WTC11 (cell line): ENCODE measurements around the gene WDR82. TPM values are rescaled to one million over a fixed set of nuclear protein-coding genes. Genes with fewer than 3 reads are reported as not detected.
A peak's percentile ranks its signal among the peaks of the same experiment; 100 is the strongest.

ENCODE experiments used
- ATAC-seq: fragments of 200-7000 bp; cut with Tn5 transposase; 2 replicates; pipeline ENCODE4 v1.10.0; 2021; ENCODE audit warnings: mild to moderate bottlenecking, moderate library complexity
- CTCF ChIA-PET: fragments of 300-600 bp; sonication (Branson Sonifier 250); formaldehyde crosslinking; loops from one replicate; lab custom pipeline; 2021; ENCODE audit warnings: antibody characterized with exemption; lab: Charles Lee
- POLR2A ChIA-PET: fragments of 350-600 bp; sonication (Branson Sonifier 250); formaldehyde crosslinking; loops from one replicate; lab custom pipeline; 2021; ENCODE audit warnings: antibody characterized with exemption; lab: Charles Lee
- DNase-seq: peaks from one replicate; pipeline ENCODE4 v3.0.0; 2021; ENCODE audit warnings: low spot score
- H3K27ac Mint-ChIP-seq: 2 replicates; pipeline ENCODE4 v1.8.0; 2021; ENCODE audit warnings: mixed read lengths
- H3K27me3 Mint-ChIP-seq: 2 replicates; pipeline ENCODE4 v1.8.0; 2021; ENCODE audit warnings: low read depth, mild to moderate bottlenecking, moderate library complexity, mixed read lengths
- H3K36me3 Mint-ChIP-seq: 2 replicates; pipeline ENCODE4 v1.8.0; 2021; ENCODE audit warnings: mixed read lengths
- H3K4me1 Mint-ChIP-seq: 2 replicates; pipeline ENCODE4 v1.8.0; 2022; ENCODE audit warnings: mixed read lengths
- H3K4me3 Mint-ChIP-seq: 2 replicates; pipeline ENCODE4 v1.8.0; 2021; ENCODE audit warnings: mild to moderate bottlenecking, moderate library complexity, mixed read lengths
- H3K9me3 Mint-ChIP-seq: 2 replicates; pipeline ENCODE4 v1.8.0; 2021; ENCODE audit warnings: mixed read lengths
- AFF4 ChIP-seq: sonication (generic); formaldehyde crosslinking; IDR thresholded peaks from 2 replicates; pipeline ENCODE4 v1.8.1; 2023; ENCODE audit warnings: mild to moderate bottlenecking, missing genetic modification reagents, borderline replicate concordance
- CDX4 ChIP-seq: fragments of 250-450 bp; sonication (Bioruptor Pico); IDR thresholded peaks from 2 replicates; pipeline ENCODE4 v1.9.0; 2021; ENCODE audit warnings: moderate library complexity, mild to moderate bottlenecking, inconsistent platforms, borderline replicate concordance
- CREB1 ChIP-seq: sonication (generic); formaldehyde crosslinking; IDR thresholded peaks from 2 replicates; pipeline ENCODE4 v1.8.0; 2023; ENCODE audit warnings: mild to moderate bottlenecking, missing genetic modification reagents
- CREM ChIP-seq: sonication (generic); formaldehyde crosslinking; IDR thresholded peaks from 2 replicates; pipeline ENCODE4 v1.8.1; 2022; ENCODE audit warnings: mild to moderate bottlenecking, missing genetic modification reagents, moderate library complexity
- ETV6 ChIP-seq: sonication (generic); formaldehyde crosslinking; IDR thresholded peaks from 2 replicates; pipeline ENCODE4 v1.8.1; 2022; ENCODE audit warnings: mild to moderate bottlenecking, missing genetic modification reagents
- HMGA2 ChIP-seq: fragments of 250-450 bp; sonication (Bioruptor Pico); IDR thresholded peaks from 2 replicates; pipeline ENCODE4 v1.4.0; 2021; ENCODE audit warnings: mild to moderate bottlenecking, moderate library complexity
- NFATC4 ChIP-seq: fragments of 250-450 bp; sonication (Bioruptor Pico); IDR thresholded peaks from 2 replicates; pipeline ENCODE4 v1.9.0; 2021; ENCODE audit warnings: mild to moderate bottlenecking
- SOX15 ChIP-seq: fragments of 250-450 bp; sonication (Bioruptor Pico); IDR thresholded peaks from 2 replicates; pipeline ENCODE4 v1.9.0; 2021; ENCODE audit warnings: mild to moderate bottlenecking
- TEAD1 ChIP-seq: sonication (generic); formaldehyde crosslinking; IDR thresholded peaks from 2 replicates; pipeline ENCODE4 v1.8.0; 2022; ENCODE audit warnings: mild to moderate bottlenecking, missing genetic modification reagents
- ZBTB21 ChIP-seq: sonication (generic); formaldehyde crosslinking; IDR thresholded peaks from 2 replicates; pipeline ENCODE4 v1.8.1; 2023; ENCODE audit warnings: mild to moderate bottlenecking, missing genetic modification reagents, borderline replicate concordance
- ZNF138 ChIP-seq: sonication (generic); formaldehyde crosslinking; conservative IDR thresholded peaks from 2 replicates; pipeline ENCODE4 v1.8.1; 2022; ENCODE audit warnings: mild to moderate bottlenecking, moderate library complexity, missing genetic modification reagents
- ZNF416 ChIP-seq: fragments of 250-450 bp; sonication (Bioruptor Pico); IDR thresholded peaks from 2 replicates; pipeline ENCODE4 v1.9.0; 2021; ENCODE audit warnings: mild to moderate bottlenecking, inconsistent platforms
- total RNA-seq: library from RNA; stranded (reverse); gene quantifications from 3 replicates; pipeline ENCODE4 v1.2.3, GENCODE V29; 2021
- TF ChIP-seq, protein P1 (sequence below): sonication (generic); formaldehyde crosslinking; IDR thresholded peaks from 2 replicates; pipeline ENCODE4 v1.8.0; 2022; ENCODE audit warnings: mild to moderate bottlenecking, missing genetic modification reagents
- TF ChIP-seq, protein P2 (sequence below): fragments of 200-600 bp; IDR thresholded peaks from 2 replicates; pipeline ENCODE4 v1.8.0; 2022; ENCODE audit warnings: antibody characterized with exemption
- TF ChIP-seq, protein P3 (sequence below): sonication (generic); formaldehyde crosslinking; IDR thresholded peaks from 2 replicates; pipeline ENCODE4 v1.8.1; 2022; ENCODE audit warnings: mild to moderate bottlenecking, moderate library complexity, missing genetic modification reagents
- TF ChIP-seq, protein P4 (sequence below): sonication (generic); formaldehyde crosslinking; IDR thresholded peaks from 2 replicates; pipeline ENCODE4 v1.8.0; 2023; ENCODE audit warnings: missing genetic modification reagents

WDR82 gene
- total RNA-seq, 1 experiment from 2014 or later: 69.7 TPM

GRCh38 chr3:52293491-52294319 lies 15.3 kb upstream of the WDR82 start (continued):
- no peak for TF ChIP-seq CREB1 (CRISPR knock-in tag)
- TF ChIP-seq SOX15: no peak
- no peak for TF ChIP-seq TEAD1
- no peak for TF ChIP-seq CREM
- TF ChIP-seq NFATC4 (CRISPR knock-in tag): no peak
- TF ChIP-seq ZNF138: no peak
- TF ChIP-seq ZBTB21 (CRISPR knock-in tag): no peak
- no peak for TF ChIP-seq ZNF416 (CRISPR knock-in tag)
- no peak for TF ChIP-seq HMGA2
- TF ChIP-seq, protein P1, sequence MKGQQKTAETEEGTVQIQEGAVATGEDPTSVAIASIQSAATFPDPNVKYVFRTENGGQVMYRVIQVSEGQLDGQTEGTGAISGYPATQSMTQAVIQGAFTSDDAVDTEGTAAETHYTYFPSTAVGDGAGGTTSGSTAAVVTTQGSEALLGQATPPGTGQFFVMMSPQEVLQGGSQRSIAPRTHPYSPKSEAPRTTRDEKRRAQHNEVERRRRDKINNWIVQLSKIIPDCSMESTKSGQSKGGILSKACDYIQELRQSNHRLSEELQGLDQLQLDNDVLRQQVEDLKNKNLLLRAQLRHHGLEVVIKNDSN: no peak

- Mint-ChIP-seq H3K4me1 (no peaks in the 10 kb centered on the region), H3K9me3 (no peaks in the 10 kb centered on the region), H3K36me3 (no peaks in the 10 kb centered on the region), H3K27me3 (no peaks in the 10 kb centered on the region), H3K27ac (no peak overlapping the region), H3K4me3 (no peak overlapping the region)
- DNase-seq (no peak), ATAC-seq (no peak)
- TF ChIP-seq ETV6 (CRISPR knock-in tag): no peak
- POLR2A ChIA-PET: no interaction called here
- CTCF ChIA-PET: interaction anchor here (0.6 to 3.6 kb wide), 6 partner anchors 39 to 96 kb away, joined by 3 to 34 read pairs (median 8); no protein-coding TSS in a partner anchor
These were observed 14.0 kb upstream of the WDR82 start for GRCh38 chr3:52292247-52293065.

GRCh38 chr3:52291508-52292181 lies 13.2 kb upstream of the WDR82 start:
- ATAC-seq (peak; percentile 10), DNase-seq (peak; percentile 69)
- Mint-ChIP-seq H3K4me3 (no peak overlapping the region), H3K9me3 (no peaks in the 10 kb centered on the region), H3K4me1 (peaks cover 5% of the 10 kb centered on the region), H3K27ac (no peak overlapping the region; the same call in 1 of the 2 replicates), H3K36me3 (no peaks in the 10 kb centered on the region), H3K27me3 (no peaks in the 10 kb centered on the region)
- no peak for TF ChIP-seq CDX4 (CRISPR knock-in tag)
- TF ChIP-seq, protein P2, sequence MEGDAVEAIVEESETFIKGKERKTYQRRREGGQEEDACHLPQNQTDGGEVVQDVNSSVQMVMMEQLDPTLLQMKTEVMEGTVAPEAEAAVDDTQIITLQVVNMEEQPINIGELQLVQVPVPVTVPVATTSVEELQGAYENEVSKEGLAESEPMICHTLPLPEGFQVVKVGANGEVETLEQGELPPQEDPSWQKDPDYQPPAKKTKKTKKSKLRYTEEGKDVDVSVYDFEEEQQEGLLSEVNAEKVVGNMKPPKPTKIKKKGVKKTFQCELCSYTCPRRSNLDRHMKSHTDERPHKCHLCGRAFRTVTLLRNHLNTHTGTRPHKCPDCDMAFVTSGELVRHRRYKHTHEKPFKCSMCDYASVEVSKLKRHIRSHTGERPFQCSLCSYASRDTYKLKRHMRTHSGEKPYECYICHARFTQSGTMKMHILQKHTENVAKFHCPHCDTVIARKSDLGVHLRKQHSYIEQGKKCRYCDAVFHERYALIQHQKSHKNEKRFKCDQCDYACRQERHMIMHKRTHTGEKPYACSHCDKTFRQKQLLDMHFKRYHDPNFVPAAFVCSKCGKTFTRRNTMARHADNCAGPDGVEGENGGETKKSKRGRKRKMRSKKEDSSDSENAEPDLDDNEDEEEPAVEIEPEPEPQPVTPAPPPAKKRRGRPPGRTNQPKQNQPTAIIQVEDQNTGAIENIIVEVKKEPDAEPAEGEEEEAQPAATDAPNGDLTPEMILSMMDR: peak; percentile 27; the same call in 1 of the 2 replicates
- CTCF ChIA-PET: interaction anchor here (0.6 to 3.6 kb wide), 7 partner anchors 9 to 97 kb away, joined by 3 to 34 read pairs (median 8); no protein-coding TSS in a partner anchor
- POLR2A ChIA-PET: no interaction called here

DNA sequence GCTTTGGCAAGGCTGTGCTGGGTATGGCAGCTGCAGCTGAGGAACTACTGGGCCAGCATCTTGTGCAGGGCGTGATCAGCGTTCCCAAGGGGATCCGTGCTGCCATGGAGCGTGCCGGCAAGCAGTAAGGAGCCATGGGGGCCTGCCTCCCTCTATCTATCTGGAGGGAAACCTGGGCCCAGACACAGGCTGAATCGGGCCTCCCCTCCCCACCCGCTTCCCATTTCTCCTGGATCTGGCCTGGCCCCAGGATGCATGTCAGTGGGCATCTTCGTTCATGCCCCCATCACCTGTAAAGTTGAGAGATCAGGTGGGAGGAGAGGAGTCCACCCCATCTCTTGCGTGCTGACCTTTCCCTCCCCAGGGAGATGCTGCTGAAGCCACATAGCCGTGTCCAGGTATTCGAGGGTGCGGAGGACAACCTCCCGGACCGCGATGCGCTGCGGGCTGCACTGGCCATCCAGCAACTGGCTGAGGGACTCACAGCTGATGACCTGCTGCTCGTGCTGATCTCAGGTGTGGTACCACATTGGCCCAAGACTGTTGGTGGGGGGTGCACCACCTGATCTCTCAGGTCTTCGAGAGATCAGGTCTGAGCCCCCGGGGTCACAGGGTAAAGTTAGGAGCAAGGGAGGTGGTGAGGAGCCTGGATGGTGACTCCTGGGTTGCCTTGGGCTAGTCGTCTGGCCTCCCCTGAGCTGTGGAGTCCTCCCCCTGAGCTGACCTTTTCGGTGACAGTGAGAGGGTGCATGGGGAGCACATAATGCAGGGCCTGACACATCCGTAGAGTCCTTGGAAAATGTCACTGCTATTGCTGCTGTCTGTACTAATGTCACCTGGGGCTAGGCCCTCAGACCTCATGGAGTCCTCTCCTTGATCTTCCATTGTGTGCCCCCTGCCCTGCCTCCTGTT lies 12.4 kb upstream of the WDR82 start:
- no peak overlapping the region for H3K4me3 Mint-ChIP-seq
- DNase-seq (no peak), ATAC-seq (no peak)
- H3K36me3 Mint-ChIP-seq: no peaks in the 10 kb centered on the region
- POLR2A ChIA-PET: no interaction called here
- H3K27me3 Mint-ChIP-seq: no peaks in the 10 kb centered on the region
- H3K9me3 Mint-ChIP-seq: no peaks in the 10 kb centered on the region
- TF ChIP-seq ZBTB21 (CRISPR knock-in tag): no peak
- no peak for TF ChIP-seq AFF4 (CRISPR knock-in tag)
- TF ChIP-seq, protein P3, sequence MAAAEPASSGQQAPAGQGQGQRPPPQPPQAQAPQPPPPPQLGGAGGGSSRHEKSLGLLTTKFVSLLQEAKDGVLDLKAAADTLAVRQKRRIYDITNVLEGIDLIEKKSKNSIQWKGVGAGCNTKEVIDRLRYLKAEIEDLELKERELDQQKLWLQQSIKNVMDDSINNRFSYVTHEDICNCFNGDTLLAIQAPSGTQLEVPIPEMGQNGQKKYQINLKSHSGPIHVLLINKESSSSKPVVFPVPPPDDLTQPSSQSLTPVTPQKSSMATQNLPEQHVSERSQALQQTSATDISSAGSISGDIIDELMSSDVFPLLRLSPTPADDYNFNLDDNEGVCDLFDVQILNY (CRISPR knock-in tag): no peak
- TF ChIP-seq, protein P4, sequence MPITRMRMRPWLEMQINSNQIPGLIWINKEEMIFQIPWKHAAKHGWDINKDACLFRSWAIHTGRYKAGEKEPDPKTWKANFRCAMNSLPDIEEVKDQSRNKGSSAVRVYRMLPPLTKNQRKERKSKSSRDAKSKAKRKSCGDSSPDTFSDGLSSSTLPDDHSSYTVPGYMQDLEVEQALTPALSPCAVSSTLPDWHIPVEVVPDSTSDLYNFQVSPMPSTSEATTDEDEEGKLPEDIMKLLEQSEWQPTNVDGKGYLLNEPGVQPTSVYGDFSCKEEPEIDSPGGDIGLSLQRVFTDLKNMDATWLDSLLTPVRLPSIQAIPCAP (CRISPR knock-in tag): no peak
- TF ChIP-seq, all 79 proteins: peak for 0
- CTCF ChIA-PET: interaction anchor here (0.9 to 3.6 kb wide), 11 partner anchors 9 to 156 kb away, joined by 3 to 34 read pairs (median 6); partner anchors contain the start of gene WDR82
- H3K27ac Mint-ChIP-seq: no peak overlapping the region
- H3K4me1 Mint-ChIP-seq: peaks cover 5% of the 10 kb centered on the region
